WERI-Rb-1 (cell line): ENCODE data around the gene SORCS2.

Source experiments
- DNase-seq: peaks from one replicate; pipeline ENCODE4 v3.0.0-alpha.2; 2020
- H3K27ac ChIP-seq: fragments of 250-450 bp; sonication (Bioruptor Pico); 2 replicates; pipeline ENCODE4 v1.5.1; 2020; ENCODE audit warnings: mild to moderate bottlenecking, moderate library complexity
- H3K27me3 ChIP-seq: fragments of 250-450 bp; sonication (Bioruptor Pico); 2 replicates; pipeline ENCODE4 v1.5.1; 2021; ENCODE audit warnings: mild to moderate bottlenecking, low read depth, moderate library complexity; ENCODE audit not compliant: insufficient read depth, severe bottlenecking
- H3K36me3 ChIP-seq: fragments of 250-450 bp; sonication (Bioruptor Pico); 2 replicates; pipeline ENCODE4 v1.5.1; 2020; ENCODE audit warnings: mild to moderate bottlenecking, moderate library complexity
- H3K4me3 ChIP-seq: 2 replicates; pipeline ENCODE4 v1.5.1; 2011; ENCODE audit warnings: low read depth, mild to moderate bottlenecking, control low read depth, low read length
- H3K9me3 ChIP-seq: fragments of 250-450 bp; sonication (Bioruptor Pico); 2 replicates; pipeline ENCODE4 v1.5.1; 2021; ENCODE audit warnings: mild to moderate bottlenecking, moderate library complexity; ENCODE audit not compliant: severe bottlenecking
- CTCF ChIP-seq: IDR thresholded peaks from 2 replicates; pipeline ENCODE4 v1.5.1; 2011; ENCODE audit warnings: low read depth, mild to moderate bottlenecking, control low read depth, inconsistent platforms, low read length

SORCS2 gene

GRCh38 chr4:7439699-7440098 lies 247.4 kb downstream of the SORCS2 start:
- no peaks in the 10 kb centered on the region for H3K27me3 ChIP-seq
- TF ChIP-seq CTCF: no peak
- no peak overlapping the region for H3K27ac ChIP-seq
- H3K36me3 ChIP-seq: peaks cover 6% of the 10 kb centered on the region; the same call in 1 of the 2 replicates
- DNase-seq: no peak
- no peak overlapping the region for H3K4me3 ChIP-seq
- peaks cover 6% of the 10 kb centered on the region for H3K9me3 ChIP-seq

GRCh38 chr4:7441201-7441600 lies 248.9 kb downstream of the SORCS2 start:
- Histone ChIP-seq H3K36me3 (peaks cover 6% of the 10 kb centered on the region; the same call in 1 of the 2 replicates), H3K27ac (peak overlapping the region; percentile 64), H3K4me3 (no peak overlapping the region), H3K9me3 (peaks cover 6% of the 10 kb centered on the region), H3K27me3 (no peaks in the 10 kb centered on the region)
- DNase-seq: no peak
- TF ChIP-seq CTCF: no peak

GRCh38 chr4:7442574-7443162 lies 250.3 kb downstream of the SORCS2 start:
- TF ChIP-seq CTCF: no peak
- peak; percentile 45 for DNase-seq
- H3K4me3 ChIP-seq: no peak overlapping the region
- H3K27ac ChIP-seq: peak overlapping the region; percentile 60
- peaks cover 6% of the 10 kb centered on the region; the same call in 1 of the 2 replicates for H3K36me3 ChIP-seq
- peaks cover 6% of the 10 kb centered on the region for H3K9me3 ChIP-seq
- H3K27me3 ChIP-seq: no peaks in the 10 kb centered on the region

- no peak overlapping the region for H3K27ac ChIP-seq
- TF ChIP-seq CTCF: no peak
- no peak for DNase-seq
- H3K4me3 ChIP-seq: no peak overlapping the region
- peaks cover under 1% of the 10 kb centered on the region for H3K9me3 ChIP-seq
- H3K36me3 ChIP-seq: peaks cover 5% of the 10 kb centered on the region; the same call in 1 of the 2 replicates
- H3K27me3 ChIP-seq: no peaks in the 10 kb centered on the region
These were observed 252.0 kb downstream of the SORCS2 start for GRCh38 chr4:7444314-7444713.

GRCh38 chr4:7444731-7445130 lies 252.4 kb downstream of the SORCS2 start:
- peaks cover under 1% of the 10 kb centered on the region; the same call in 1 of the 2 replicates for H3K36me3 ChIP-seq
- H3K27ac ChIP-seq: no peak overlapping the region
- TF ChIP-seq CTCF: no peak
- peak; percentile 30 for DNase-seq
- no peaks in the 10 kb centered on the region for H3K9me3 ChIP-seq
- no peaks in the 10 kb centered on the region for H3K27me3 ChIP-seq
- no peak overlapping the region for H3K4me3 ChIP-seq

- no peaks in the 10 kb centered on the region for H3K27me3 ChIP-seq
- no peaks in the 10 kb centered on the region for H3K36me3 ChIP-seq
- DNase-seq: no peak
- H3K27ac ChIP-seq: no peak overlapping the region
- H3K9me3 ChIP-seq: no peaks in the 10 kb centered on the region
- no peak for TF ChIP-seq CTCF
- H3K4me3 ChIP-seq: no peak overlapping the region
These were observed 254.9 kb downstream of the SORCS2 start for GRCh38 chr4:7447236-7447635.
